ENCODE data around the gene RNASE3. TPM values are rescaled to one million over a fixed set of nuclear protein-coding genes. Genes with fewer than 3 reads are reported as not detected.

The RNASE3 gene
- not detected in 5 replicates for total RNA-seq (2022; extraction: Qiagen RNA extraction)

DNA sequence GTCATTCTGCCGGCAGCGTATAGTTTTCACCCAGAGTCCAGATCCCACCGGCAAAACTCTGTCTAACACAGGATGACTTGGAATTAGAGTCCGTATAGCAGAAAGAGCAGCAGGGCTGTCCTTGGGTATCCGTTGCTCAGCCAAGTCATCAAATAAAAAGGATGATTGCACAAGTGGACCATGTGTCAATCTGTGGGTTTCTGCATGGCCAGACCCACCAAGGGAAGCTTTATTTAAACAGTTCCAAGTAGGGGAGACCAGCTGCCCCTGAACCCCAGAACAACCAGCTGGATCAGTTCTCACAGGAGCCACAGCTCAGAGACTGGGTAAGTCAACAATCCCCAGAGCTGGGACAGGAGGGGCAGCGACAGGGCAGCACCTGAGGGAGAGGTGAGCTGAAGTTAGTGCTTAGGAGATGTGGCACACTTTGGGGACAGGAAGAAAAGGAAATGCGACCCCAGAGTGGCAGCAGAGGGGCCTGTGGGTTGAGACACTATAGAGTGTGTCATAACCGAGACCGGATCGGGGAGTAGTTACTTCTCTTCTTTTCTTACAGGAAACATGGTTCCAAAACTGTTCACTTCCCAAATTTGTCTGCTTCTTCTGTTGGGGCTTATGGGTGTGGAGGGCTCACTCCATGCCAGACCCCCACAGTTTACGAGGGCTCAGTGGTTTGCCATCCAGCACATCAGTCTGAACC lies at the start of gene RNASE3:
RNASE3 (plus strand) TSS at position 260 of the 700 bp plus-strand sequence; CDS start at position 562, 302 bp downstream.

Other genes with a start within 250 kb of the RNASE3 start
- gene OR6S1, start 249.7 kb upstream of the RNASE3 start, total RNA-seq (2022; extraction: Qiagen RNA extraction) = not detected in 5 replicates
- 6.0 to 9.3 TPM (median 6.5 TPM) in 5 replicates for gene RNASE4, start 206.8 kb upstream of the RNASE3 start, total RNA-seq (2022; extraction: Qiagen RNA extraction)
- gene ANG, start 202.6 kb upstream of the RNASE3 start, total RNA-seq (2022; extraction: Qiagen RNA extraction) = 8.6 to 11.0 TPM (median 10.1 TPM) in 5 replicates
- not detected in 5 replicates for gene EDDM3A, start 145.5 kb upstream of the RNASE3 start, total RNA-seq (2022; extraction: Qiagen RNA extraction)
- not detected in 5 replicates for gene EDDM3B, start 123.0 kb upstream of the RNASE3 start, total RNA-seq (2022; extraction: Qiagen RNA extraction)
- gene RNASE6, start 110.1 kb upstream of the RNASE3 start, total RNA-seq (2022; extraction: Qiagen RNA extraction) = not detected in 5 replicates
- not detected in 5 replicates for gene RNASE1, start 88.5 kb upstream of the RNASE3 start, total RNA-seq (2022; extraction: Qiagen RNA extraction)
- gene RNASE2, start 64.1 kb downstream of the RNASE3 start, total RNA-seq (2022; extraction: Qiagen RNA extraction) = not detected in 5 replicates
- gene METTL17, start 98.6 kb downstream of the RNASE3 start, total RNA-seq (2022; extraction: Qiagen RNA extraction) = 69.9 to 81.0 TPM (median 74.6 TPM) in 5 replicates
- gene SLC39A2, start 107.9 kb downstream of the RNASE3 start, total RNA-seq (2022; extraction: Qiagen RNA extraction) = 0.17 TPM in 1 of 5 replicates, not detected in the others
- 2.2 to 3.9 TPM (median 2.7 TPM) in 5 replicates for gene NDRG2, start 133.7 kb downstream of the RNASE3 start, total RNA-seq (2022; extraction: Qiagen RNA extraction)
- gene TPPP2, start 138.8 kb downstream of the RNASE3 start, total RNA-seq (2022; extraction: Qiagen RNA extraction) = not detected in 5 replicates
- not detected in 5 replicates for gene RNASE13, start 143.4 kb downstream of the RNASE3 start, total RNA-seq (2022; extraction: Qiagen RNA extraction)
- gene RNASE7, start 151.0 kb downstream of the RNASE3 start, total RNA-seq (2022; extraction: Qiagen RNA extraction) = not detected in 5 replicates
- gene RNASE8, start 166.4 kb downstream of the RNASE3 start, total RNA-seq (2022; extraction: Qiagen RNA extraction) = not detected in 5 replicates
- 7.1 to 11.5 TPM (median 9.5 TPM) in 5 replicates for gene ARHGEF40, start 178.9 kb downstream of the RNASE3 start, total RNA-seq (2022; extraction: Qiagen RNA extraction)
- gene ZNF219, start 207.3 kb downstream of the RNASE3 start, total RNA-seq (2022; extraction: Qiagen RNA extraction) = 19.4 to 32.5 TPM (median 31.9 TPM) in 5 replicates
- 0.64 to 1.1 TPM (median 0.76 TPM) in 5 replicates for gene TMEM253, start 209.7 kb downstream of the RNASE3 start, total RNA-seq (2022; extraction: Qiagen RNA extraction)

All from A549 treated with Mapracorat at 1 μM for 4 hours (cell line).